WI38 (cell line): Measurements from ENCODE around the gene SLC13A4.
A peak's percentile ranks its signal among the peaks of the same experiment; 100 is the strongest.
"Not testable (repeated sequence)": the region's sequence is repeated elsewhere in the genome, so short reads cannot be mapped to it uniquely, and the experiment has no call there.

Experiments used
- H3K4me3 ChIP-seq: 2 replicates; pipeline ENCODE4 v1.5.1; 2011; ENCODE audit warnings: low read depth, mild to moderate bottlenecking, control low read depth, low read length
- TF ChIP-seq, protein P1 (sequence below): IDR thresholded peaks from 2 replicates; pipeline ENCODE4 v1.5.1; 2012; ENCODE audit warnings: low read depth, mild to moderate bottlenecking, control low read depth, low read length

SLC13A4 gene

DNA sequence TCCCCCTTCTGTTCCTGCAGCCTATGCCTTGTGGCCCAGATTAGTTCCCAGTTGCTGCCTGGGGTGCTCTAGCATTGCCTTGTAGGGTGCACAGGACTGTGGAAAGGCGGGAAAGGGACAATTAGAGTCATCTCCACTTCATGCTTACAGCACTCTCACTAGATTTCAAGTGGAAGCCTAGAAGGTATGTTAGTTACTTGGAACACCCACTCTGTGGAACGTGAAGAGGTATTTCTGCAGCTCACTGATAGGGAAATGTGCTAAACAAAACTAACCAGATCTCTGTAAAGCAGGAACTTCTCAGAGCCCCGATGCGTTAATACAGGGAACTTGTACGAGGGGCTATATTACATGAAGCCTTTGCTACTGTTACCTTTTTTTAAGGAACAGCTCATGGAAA lies 46.2 kb downstream of the SLC13A4 start:
- H3K4me3 ChIP-seq = no peak overlapping the region
- TF ChIP-seq, protein P1, sequence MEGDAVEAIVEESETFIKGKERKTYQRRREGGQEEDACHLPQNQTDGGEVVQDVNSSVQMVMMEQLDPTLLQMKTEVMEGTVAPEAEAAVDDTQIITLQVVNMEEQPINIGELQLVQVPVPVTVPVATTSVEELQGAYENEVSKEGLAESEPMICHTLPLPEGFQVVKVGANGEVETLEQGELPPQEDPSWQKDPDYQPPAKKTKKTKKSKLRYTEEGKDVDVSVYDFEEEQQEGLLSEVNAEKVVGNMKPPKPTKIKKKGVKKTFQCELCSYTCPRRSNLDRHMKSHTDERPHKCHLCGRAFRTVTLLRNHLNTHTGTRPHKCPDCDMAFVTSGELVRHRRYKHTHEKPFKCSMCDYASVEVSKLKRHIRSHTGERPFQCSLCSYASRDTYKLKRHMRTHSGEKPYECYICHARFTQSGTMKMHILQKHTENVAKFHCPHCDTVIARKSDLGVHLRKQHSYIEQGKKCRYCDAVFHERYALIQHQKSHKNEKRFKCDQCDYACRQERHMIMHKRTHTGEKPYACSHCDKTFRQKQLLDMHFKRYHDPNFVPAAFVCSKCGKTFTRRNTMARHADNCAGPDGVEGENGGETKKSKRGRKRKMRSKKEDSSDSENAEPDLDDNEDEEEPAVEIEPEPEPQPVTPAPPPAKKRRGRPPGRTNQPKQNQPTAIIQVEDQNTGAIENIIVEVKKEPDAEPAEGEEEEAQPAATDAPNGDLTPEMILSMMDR = no peak

DNA sequence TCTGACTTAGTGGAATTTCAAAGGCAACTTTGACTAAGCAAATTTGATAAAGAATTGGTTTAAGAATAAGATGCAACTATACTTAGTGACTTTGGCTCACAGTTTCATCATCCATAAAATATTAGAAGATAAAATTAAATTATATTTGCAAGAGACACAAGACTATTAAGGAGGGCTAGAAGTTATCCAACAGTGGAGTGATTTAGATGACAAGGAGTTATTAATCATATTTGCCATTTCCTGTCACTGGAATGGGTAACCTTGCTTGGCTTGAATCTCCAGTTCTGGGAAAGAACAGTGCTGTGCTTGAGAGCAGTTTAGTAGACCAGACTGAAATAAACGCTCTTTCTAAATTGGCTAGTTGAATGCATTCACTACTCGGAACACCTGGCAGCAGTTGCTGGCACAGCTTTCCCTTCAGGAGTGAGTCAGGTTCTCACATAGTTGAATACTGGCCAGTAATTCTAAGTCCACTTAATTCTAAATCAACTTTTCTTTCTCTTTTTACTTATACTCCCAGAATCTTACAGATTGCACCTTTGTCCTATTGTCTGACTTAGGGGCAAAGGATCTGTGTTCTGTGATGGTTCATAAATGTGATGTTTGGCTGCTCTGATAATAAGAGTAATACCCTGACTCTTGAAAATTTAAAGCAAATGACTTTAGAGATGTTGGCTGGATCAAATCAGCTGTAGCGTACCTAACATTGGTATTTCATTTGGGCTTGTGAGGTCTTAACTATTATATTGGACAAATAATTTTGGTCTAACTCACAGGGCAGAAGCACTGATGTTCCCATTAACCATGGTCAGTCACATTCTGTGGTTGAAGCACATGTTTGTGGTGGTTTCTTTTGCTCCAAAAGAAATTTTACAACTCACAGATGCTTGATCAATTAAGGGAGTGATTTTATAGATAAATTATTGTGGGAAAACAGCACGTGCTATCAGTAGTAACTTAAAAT lies 49.1 kb downstream of the SLC13A4 start:
- no peak overlapping the region for H3K4me3 ChIP-seq

DNA sequence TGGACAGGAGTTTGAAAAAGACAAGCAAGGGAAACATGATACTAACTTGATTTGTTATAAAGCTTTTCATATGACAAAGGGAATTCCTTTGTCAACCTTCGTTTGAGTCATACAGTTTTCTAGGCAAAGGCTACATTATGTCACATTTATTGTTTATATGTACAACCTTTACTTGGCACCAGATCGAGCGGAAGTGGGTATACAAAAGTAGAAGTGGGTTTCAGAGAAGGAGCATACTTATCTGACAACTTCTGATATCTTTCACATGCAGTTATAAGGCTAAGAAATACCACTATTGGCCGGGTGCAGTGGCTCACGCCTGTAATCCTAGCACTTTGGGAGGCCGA lies 54.7 kb downstream of the SLC13A4 start:
- no peak overlapping the region for H3K4me3 ChIP-seq
- TF ChIP-seq, protein P1 = no peak

More for the DNA sequence above, 49.1 kb downstream of the SLC13A4 start:
- TF ChIP-seq, protein P1 = no peak

DNA sequence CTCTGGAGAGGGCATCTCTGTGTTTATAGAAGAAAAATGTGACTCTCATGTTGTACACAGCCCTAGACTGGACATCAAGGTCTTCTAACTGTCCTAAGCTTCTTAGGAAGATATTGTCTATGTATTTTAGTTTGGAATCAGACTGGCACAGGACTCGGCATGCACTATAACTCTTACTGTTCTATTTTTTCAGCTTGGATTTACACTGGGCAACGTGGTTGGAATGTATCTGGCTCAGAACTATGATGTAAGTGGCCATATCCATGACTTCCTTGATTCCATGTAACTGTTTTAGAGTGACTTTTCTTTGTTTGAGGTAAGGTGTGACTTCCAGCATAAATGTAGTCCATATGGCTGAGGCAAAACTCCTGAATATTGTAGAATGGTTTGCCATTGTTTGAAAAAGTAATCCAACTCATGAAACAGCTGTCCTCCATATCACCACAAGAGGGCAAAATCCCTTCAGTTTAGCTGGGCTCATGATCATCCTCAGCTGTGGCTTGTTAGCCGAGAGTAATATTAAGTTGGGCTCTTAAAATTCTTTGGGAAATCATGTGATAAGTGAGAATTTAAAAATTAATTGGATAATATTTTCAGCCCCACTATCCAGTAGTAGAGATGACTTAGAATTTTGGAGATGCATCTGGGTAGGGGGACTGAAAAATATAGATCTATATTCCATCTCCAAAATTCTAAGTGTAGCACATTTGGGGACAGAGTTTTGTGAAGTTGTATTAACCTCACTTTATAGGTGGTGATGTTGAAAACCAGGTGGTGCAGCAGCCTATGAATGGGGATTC lies 55.2 kb downstream of the SLC13A4 start:
- no peak overlapping the region for H3K4me3 ChIP-seq
- TF ChIP-seq, protein P1 = peak; percentile 76

DNA sequence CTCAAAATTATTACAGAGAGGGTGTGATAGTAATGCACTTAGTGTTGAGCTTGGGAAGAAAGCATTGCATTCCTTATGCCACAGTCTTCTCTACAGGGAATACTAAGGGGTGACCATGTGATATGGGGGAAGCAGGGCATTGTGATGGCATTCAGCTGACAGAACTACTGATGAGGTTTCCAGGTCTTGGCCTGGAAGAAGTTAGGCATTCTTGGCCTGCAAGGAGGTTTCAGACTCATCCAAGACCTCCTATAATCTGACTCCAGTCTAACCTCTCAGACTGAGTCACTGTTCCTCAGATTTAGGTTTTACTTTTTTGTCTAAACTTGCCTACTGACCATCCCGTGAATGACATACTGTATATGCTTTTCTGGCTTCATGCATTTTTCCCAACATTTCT lies 57.8 kb downstream of the SLC13A4 start:
- no peak overlapping the region for H3K4me3 ChIP-seq
- TF ChIP-seq, protein P1 = no peak

DNA sequence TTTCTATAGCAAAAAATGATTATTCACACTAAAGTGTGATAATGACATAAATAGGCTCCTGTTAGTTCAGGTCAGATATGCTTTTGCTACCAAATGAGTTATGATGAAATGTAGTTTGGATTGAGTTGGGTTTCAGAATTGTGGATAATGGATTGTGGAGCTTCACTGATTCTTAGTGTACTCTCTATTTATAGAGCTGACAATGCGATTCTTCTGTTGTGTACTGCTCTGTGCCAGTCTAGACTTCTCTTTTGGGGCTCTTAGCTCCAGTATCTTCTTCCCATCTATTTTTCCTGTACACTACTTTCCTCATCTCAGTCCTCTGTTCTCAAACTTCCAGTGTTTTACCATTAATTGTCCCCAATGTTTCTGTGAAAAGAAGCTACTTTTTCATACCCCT lies 58.2 kb downstream of the SLC13A4 start:
- H3K4me3 ChIP-seq = no peak overlapping the region
- TF ChIP-seq, protein P1 = no peak

DNA sequence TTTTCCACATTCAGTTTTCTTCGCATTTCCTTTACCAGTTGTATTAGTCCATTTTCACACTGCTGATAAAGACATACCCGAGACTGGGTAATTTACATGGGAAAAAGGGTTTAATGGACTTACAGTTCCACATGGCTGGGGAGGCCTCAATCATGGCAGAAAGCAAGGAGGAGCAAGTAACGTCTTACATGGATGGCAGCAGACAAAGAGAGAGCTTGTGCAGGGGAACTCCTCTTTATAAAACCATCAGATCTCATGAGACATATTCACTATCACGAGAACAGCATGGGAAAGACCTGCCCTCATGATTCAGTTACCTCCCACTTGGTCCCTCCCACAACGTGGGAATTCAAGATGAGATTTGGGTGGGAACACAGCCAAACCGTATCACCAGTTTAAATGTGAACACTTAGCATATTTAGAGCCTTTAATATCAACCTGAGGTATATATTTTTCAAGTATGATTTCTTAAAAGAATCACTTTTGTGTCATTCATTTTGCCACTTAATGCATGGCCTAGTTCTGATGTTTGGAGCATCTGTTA lies 59.1 kb downstream of the SLC13A4 start:
- H3K4me3 ChIP-seq = not testable (repeated sequence)

DNA sequence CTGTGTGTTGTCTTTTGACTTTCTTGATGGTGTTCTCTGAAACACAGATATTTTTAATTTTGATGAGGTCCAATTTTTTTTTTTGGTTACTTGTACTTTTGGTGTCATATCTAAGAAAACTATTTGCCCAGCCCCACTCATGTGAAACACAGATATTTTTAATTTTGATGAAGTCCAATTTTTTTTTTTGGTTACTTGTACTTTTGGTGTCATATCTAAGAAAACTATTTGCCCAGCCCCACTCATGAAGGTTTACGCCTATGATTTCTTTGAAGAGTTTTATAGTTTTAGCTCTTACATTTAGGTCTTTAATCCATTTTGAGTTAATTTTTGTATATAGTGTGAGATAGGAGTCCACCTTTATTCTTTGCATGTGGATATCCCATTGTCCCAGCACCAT lies 60.4 kb downstream of the SLC13A4 start:
- not testable (repeated sequence) for H3K4me3 ChIP-seq
